LNCAP (cell line): ENCODE results near the gene TNIP1.

Experiments
- CTCF ChIP-seq: fragments of 450-650 bp; IDR thresholded peaks from 2 replicates; pipeline ENCODE4 v1.5.1; 2017; ENCODE audit warnings: mild to moderate bottlenecking

TNIP1 gene

GRCh38 chr5:151026679-151027078, 54.2 kb downstream of the TNIP1 start:
- TF ChIP-seq CTCF = no peak

GRCh38 chr5:151026088-151026487, 54.7 kb downstream of the TNIP1 start:
- TF ChIP-seq CTCF = no peak

- no peak for TF ChIP-seq CTCF
Observed at GRCh38 chr5:151025250-151025606, 55.6 kb downstream of the TNIP1 start.

- no peak for TF ChIP-seq CTCF
Observed at GRCh38 chr5:151024440-151025249, 56.2 kb downstream of the TNIP1 start.

- TF ChIP-seq CTCF = no peak
Observed at GRCh38 chr5:151023651-151024050, 57.2 kb downstream of the TNIP1 start.

GRCh38 chr5:151023047-151023615, 57.7 kb downstream of the TNIP1 start:
- TF ChIP-seq CTCF = no peak

- TF ChIP-seq CTCF = no peak
Observed at GRCh38 chr5:151022511-151023018, 58.3 kb downstream of the TNIP1 start.
